Activated gamma-delta T cell (primary cell): ENCODE results near the gene HNRNPDL.
"Not testable (repeated sequence)": the region's sequence is repeated elsewhere in the genome, so short reads cannot be mapped to it uniquely, and the experiment has no call there.

Experiments used
- DNase-seq: peaks from one replicate; lab custom pipeline; 2025; lab: John Stamatoyannopoulos, UW

The HNRNPDL gene

GRCh38 chr4:82386312-82386711, 44.0 kb downstream of the HNRNPDL start:
- not testable (repeated sequence) for DNase-seq

GRCh38 chr4:82382751-82383150, 47.5 kb downstream of the HNRNPDL start:
- DNase-seq: no peak

DNA sequence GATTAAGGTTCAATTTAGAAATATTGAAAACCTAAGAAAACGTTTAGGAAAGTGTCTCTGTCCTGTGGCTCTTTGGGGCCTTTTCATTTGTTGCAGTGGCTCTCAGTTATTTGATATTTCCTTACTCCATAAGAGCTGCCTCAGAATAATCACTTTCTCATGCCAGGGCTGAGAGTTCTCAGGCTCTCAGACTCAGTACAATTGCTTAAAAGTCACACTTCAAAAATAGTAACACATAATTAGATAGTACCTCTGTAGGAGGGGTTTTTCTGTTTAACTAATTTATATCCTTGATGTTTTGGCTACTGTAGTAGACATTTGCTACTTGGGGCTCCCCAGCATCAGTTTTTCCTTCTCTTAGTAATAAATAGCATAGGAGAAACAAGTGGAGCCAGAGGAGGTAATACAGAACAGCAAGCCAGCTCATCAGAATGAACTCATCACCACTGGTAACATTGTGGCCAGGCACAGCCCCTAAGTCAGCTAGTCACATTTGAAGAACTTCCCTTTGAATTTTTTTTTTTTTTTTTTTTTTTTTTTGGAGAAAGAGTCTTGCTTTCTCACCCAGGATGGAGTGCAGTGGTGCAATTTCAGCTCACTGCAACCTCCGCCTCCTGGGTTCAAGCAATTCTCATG, 48.5 kb downstream of the HNRNPDL start:
- no peak for DNase-seq

- DNase-seq: no peak
Observed at GRCh38 chr4:82381235-82381634, 49.0 kb downstream of the HNRNPDL start.

DNA sequence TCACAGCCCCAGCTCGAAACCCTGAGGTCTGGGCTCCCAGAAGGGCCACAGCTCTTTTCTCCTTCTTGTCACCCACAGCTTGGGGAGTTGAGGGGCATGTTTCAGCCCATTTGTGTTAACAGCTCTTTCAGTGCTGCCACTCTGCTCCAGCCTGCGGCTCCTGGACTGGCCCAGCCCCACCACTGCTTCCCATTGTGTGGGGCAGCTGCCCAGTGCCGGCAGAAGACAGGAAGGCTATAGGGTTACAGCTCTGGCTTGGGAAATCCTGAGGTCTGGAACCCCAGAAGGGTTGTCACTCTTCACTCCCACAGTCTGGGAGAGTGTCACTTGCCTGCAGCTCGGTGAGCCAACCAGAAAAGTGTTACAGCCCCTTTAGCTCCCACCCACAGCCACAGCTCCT, 49.4 kb downstream of the HNRNPDL start:
- no peak for DNase-seq

DNA sequence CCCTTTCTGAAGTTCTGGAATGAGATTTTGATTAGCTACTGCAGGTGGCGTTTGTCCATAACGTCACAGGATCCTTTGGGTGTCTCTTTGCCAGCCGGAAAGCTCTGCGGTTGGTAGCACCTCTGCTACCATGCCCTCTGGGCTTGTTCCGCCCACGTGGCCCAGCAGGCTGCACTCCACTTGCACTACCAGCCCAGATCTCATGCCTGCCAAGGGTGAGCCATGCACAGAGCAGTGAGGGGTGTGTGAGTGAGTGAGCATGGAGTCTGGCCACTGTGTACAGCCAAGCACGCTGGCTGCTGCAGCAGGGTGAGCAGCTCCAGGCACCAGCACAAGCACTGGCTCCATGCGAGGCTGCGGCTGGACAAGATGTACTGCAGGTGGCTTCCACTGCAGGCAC, 49.9 kb downstream of the HNRNPDL start:
- no peak for DNase-seq

DNA sequence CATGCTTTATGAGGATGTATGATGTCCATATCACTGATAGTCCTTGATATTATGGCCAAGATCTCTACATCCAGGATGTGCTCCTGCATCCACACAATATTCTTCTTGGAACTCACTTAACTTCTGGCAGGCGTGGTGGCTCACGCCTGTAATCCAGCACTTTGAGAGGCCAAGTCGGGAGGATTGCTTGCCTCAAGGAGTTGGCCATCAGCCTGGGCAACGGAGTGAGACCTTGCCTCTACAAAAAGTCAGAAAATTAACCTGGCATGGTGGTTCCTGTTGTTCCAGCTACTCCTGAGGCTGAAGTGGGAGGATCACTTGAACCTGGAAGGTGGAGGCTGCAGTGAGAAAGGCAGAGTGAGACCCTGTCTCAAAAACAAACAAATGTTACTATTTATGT, 54.2 kb downstream of the HNRNPDL start:
- no peak for DNase-seq

GRCh38 chr4:82373816-82374625, 56.2 kb downstream of the HNRNPDL start, which contains the start of gene HNRNPD:
Gene HNRNPD, minus strand, starts transcription at chr4:82373991. Its CDS starts 313 bp downstream, at chr4:82373678.
- peak; percentile 76 for DNase-seq

GRCh38 chr4:82373486-82373815, 56.8 kb downstream of the HNRNPDL start:
- DNase-seq: peak; percentile 76
